ENCODE results near the gene ZSCAN20.

- TF ChIP-seq CTCF (conservative IDR thresholded peaks at IDR 0.05; ENCODE audit: low read depth, low read length) (no peak), EZH2phosphoT487 (IDR thresholded peaks at IDR 0.05; ENCODE audit: borderline replicate concordance, low read length) (no peak), EZH2 (IDR thresholded peaks at IDR 0.05; ENCODE audit: low read length, unreplicated experiment) (no peak)
Measured at GRCh38 chr1:33428661-33429060, 43.8 kb upstream of the ZSCAN20 start.

All from PC-3 (cell line).